ENCODE results near the gene AFDN. TPM values are rescaled to one million over a fixed set of nuclear protein-coding genes. Genes with fewer than 3 reads are reported as not detected.

Gene AFDN
- total and polyA plus RNA-seq, 10 of the 15 experiments (the other 5 are each of a cell fraction or from before 2014, with no cell fraction given) = 5.7 to 68.2 (median 45.1) TPM

DNA sequence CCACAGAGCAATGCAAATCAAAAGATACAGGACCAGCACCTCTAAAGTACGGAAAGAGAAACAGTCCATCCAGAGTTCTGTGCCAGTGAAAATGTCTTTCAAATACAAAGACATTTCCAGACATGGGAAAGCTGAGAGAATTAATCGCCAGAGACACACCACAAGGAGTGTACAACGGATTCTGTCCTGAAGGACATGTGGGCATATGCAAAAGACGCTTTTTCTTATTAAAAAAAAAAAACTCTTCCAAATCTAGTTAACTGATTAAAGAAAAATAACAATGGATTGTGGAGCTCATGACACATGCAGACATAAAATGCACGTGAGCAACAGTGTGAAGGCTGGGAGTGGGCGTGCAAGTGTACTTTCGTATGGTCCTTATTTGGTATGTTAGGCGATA is 193.5 kb downstream of the AFDN start:
- 43% methylated on average over 8 of the region's 8 CpGs for WGBS (ENCODE audit: insufficient coverage, insufficient replicate concordance, low lambda C conversion rate, missing lambda C conversion rate)
- in situ Hi-C loops (cut with MboI) = no loop called here
- CTCF ChIA-PET = interaction anchor here (1.0 kb wide), 1 partner anchor 9 kb away, joined by 3 read pairs; no protein-coding TSS in a partner anchor

DNA sequence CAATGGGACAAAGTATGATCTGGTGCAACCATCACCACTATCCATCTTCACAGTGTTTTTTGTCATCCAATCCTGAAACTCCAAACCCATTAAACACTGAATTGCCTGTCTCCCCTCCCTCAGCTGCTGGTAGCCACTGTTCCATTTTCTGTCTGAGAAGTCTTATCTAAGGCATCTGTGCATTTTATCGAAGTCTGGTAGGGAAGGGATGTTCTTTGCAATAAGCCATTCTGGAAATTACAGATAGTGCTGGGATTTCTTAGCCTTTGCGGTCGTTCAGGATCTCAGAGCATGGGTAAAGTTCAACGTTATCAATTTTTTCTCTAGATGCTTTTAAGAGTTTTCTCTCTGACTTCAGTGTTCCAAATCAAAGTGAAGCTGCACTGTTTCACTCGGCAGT is 194.9 kb downstream of the AFDN start:
- FAIRE-seq (no peak), DNase-seq (ENCODE audit: low read depth, low spot score) (no peak), ATAC-seq (no peak)
- Histone ChIP-seq H3K36me3 (ENCODE audit: control insufficient read depth in 2 of 2, insufficient read depth in 2 of 2, low read length in 1 of 2) (no peaks in the 10 kb centered on the region), H4K20me1 (ENCODE audit: control insufficient read depth, insufficient read depth) (no peaks in the 10 kb centered on the region), H3K79me2 (ENCODE audit: control insufficient read depth, insufficient read depth, low read length) (no peaks in the 10 kb centered on the region), H3K4me2 (ENCODE audit: control insufficient read depth, insufficient read depth) (no peak overlapping the region), H3K27me3 (replicated peaks in 1 of 2; ENCODE audit: control insufficient read depth in 2 of 2, insufficient read depth in 2 of 2, low read length in 1 of 2) (no peaks in the 10 kb centered on the region), H3K9ac (ENCODE audit: control insufficient read depth, insufficient read depth, low read length) (no peak overlapping the region), H2AFZ (ENCODE audit: control insufficient read depth, low read depth, low read length) (no peak overlapping the region), H3K27ac (ENCODE audit: control insufficient read depth, insufficient read depth) (no peak overlapping the region), H3K4me1 (ENCODE audit: control insufficient read depth, insufficient read depth, low read length) (no peaks in the 10 kb centered on the region), H3K9me3 (replicated peaks; ENCODE audit: control insufficient read depth, insufficient read depth, low read length) (no peaks in the 10 kb centered on the region), H3K4me3 (no peak overlapping the region)
- in situ Hi-C loops (cut with MboI) (no loop called here), intact Hi-C loops (cut with micrococcal nuclease; ENCODE audit: unreplicated experiment) (no loop called here)
- TF ChIP-seq BHLHE40 (IDR thresholded peaks at IDR 0.05; ENCODE audit: borderline replicate concordance in 1 of 2, low read depth in 2 of 2, low read length in 1 of 2) (no peak), NFIC (IDR thresholded peaks at IDR 0.05; ENCODE audit: low read depth, low read length) (no peak), TARDBP (IDR thresholded peaks at IDR 0.05; ENCODE audit: borderline replicate concordance) (no peak)
- TF ChIP-seq, protein P1, sequence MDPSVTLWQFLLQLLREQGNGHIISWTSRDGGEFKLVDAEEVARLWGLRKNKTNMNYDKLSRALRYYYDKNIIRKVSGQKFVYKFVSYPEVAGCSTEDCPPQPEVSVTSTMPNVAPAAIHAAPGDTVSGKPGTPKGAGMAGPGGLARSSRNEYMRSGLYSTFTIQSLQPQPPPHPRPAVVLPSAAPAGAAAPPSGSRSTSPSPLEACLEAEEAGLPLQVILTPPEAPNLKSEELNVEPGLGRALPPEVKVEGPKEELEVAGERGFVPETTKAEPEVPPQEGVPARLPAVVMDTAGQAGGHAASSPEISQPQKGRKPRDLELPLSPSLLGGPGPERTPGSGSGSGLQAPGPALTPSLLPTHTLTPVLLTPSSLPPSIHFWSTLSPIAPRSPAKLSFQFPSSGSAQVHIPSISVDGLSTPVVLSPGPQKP (IDR thresholded peaks at IDR 0.05; ENCODE audit: low read depth, low read length) = no peak
- ChIA-PET SMC1A (ENCODE audit: uncharacterized antibody, unreplicated experiment) (no interaction called here), CTCF (no interaction called here), POLR2A (no interaction called here), RAD21 (ENCODE audit: unreplicated experiment) (no interaction called here)
- 17% methylated on average over 5 of the region's 5 CpGs for WGBS (ENCODE audit: insufficient coverage, insufficient replicate concordance, low lambda C conversion rate, missing lambda C conversion rate)
- BruUV-seq (replicated peaks) = no TSS peak

More for the DNA sequence above, 193.5 kb downstream of the AFDN start:
- Histone ChIP-seq H3K27me3 (replicated peaks in 1 of 2; ENCODE audit: control insufficient read depth in 2 of 2, insufficient read depth in 2 of 2, low read length in 1 of 2) (no peaks in the 10 kb centered on the region), H3K4me1 (ENCODE audit: control insufficient read depth, insufficient read depth, low read length) (no peaks in the 10 kb centered on the region), H3K9ac (ENCODE audit: control insufficient read depth, insufficient read depth, low read length) (no peak overlapping the region), H3K36me3 (ENCODE audit: control insufficient read depth in 2 of 2, insufficient read depth in 2 of 2, low read length in 1 of 2) (no peaks in the 10 kb centered on the region), H3K27ac (ENCODE audit: control insufficient read depth, insufficient read depth) (no peak overlapping the region), H3K79me2 (ENCODE audit: control insufficient read depth, insufficient read depth, low read length) (no peaks in the 10 kb centered on the region), H3K9me3 (replicated peaks; ENCODE audit: control insufficient read depth, insufficient read depth, low read length) (no peaks in the 10 kb centered on the region), H3K4me3 (no peak overlapping the region), H2AFZ (ENCODE audit: control insufficient read depth, low read depth, low read length) (no peak overlapping the region), H4K20me1 (ENCODE audit: control insufficient read depth, insufficient read depth) (no peaks in the 10 kb centered on the region), H3K4me2 (ENCODE audit: control insufficient read depth, insufficient read depth) (no peak overlapping the region)
- ChIA-PET POLR2A (interaction anchor here (0.6 kb wide), 1 partner anchor 1030 kb away, joined by 4 read pairs; no protein-coding TSS in a partner anchor), SMC1A (ENCODE audit: uncharacterized antibody, unreplicated experiment) (no interaction called here), RAD21 (ENCODE audit: unreplicated experiment) (no interaction called here)
- no TSS peak for BruUV-seq (replicated peaks)
- DNase-seq (ENCODE audit: low read depth, low spot score) (no peak), FAIRE-seq (no peak), ATAC-seq (no peak)
- intact Hi-C loops (cut with micrococcal nuclease; ENCODE audit: unreplicated experiment) = no loop called here
- no peak for TF ChIP-seq SUZ12 (IDR thresholded peaks at IDR 0.05; ENCODE audit: unreplicated experiment)
- no peak for TF ChIP-seq NFXL1 (IDR thresholded peaks at IDR 0.05; ENCODE audit: borderline replicate concordance)
- TF ChIP-seq ZNF207 (IDR thresholded peaks at IDR 0.05; ENCODE audit: borderline replicate concordance) = no peak
- no peak for TF ChIP-seq ZNF24 (IDR thresholded peaks at IDR 0.05)
- TF ChIP-seq IKZF2 (IDR thresholded peaks at IDR 0.05) = no peak

All from GM12878 (cell line).